Germinal center (tissue), 1 donor: ENCODE measurements around the gene TRIM13.

Source experiments
- DNase-seq: peaks from one replicate; pipeline ENCODE4 v3.0.0; 2012; ENCODE audit warnings: mixed read lengths, low spot score

Gene TRIM13

GRCh38 chr13:49996161-49996915, 504 bp upstream of the TRIM13 start:
- peak; percentile 91 for DNase-seq

- DNase-seq: no peak
Measured at GRCh38 chr13:49997955-49998354, 1.1 kb downstream of the TRIM13 start.

GRCh38 chr13:49998714-49999624, 2.1 kb downstream of the TRIM13 start:
- no peak for DNase-seq

GRCh38 chr13:50001287-50001686, 4.4 kb downstream of the TRIM13 start:
- no peak for DNase-seq

- DNase-seq: no peak
Measured at GRCh38 chr13:50006426-50007135, 9.7 kb downstream of the TRIM13 start.

GRCh38 chr13:50011461-50011860, 14.6 kb downstream of the TRIM13 start:
- no peak for DNase-seq

GRCh38 chr13:50012396-50013169, 15.7 kb downstream of the TRIM13 start:
- no peak for DNase-seq

- DNase-seq: no peak
Measured at GRCh38 chr13:50014386-50014785, 17.5 kb downstream of the TRIM13 start.

GRCh38 chr13:50015258-50015657, 18.4 kb downstream of the TRIM13 start, which contains the start of gene KCNRG:
Gene KCNRG (plus strand): TSS chr13:50015444. CDS start chr13:50015494, 50 bp downstream.
- no peak for DNase-seq

GRCh38 chr13:50015750-50016149, 18.9 kb downstream of the TRIM13 start:
- no peak for DNase-seq

GRCh38 chr13:50016444-50016843, 19.6 kb downstream of the TRIM13 start:
- DNase-seq: no peak

GRCh38 chr13:50017819-50018218, 21.0 kb downstream of the TRIM13 start:
- DNase-seq: no peak

- no peak for DNase-seq
Measured at GRCh38 chr13:50025436-50025835, 28.6 kb downstream of the TRIM13 start.

- DNase-seq: peak; percentile 11
Measured at GRCh38 chr13:50026788-50027473, 30.1 kb downstream of the TRIM13 start.

- DNase-seq: no peak
Measured at GRCh38 chr13:50030315-50030714, 33.5 kb downstream of the TRIM13 start.

- no peak for DNase-seq
Measured at GRCh38 chr13:50033725-50034124, 36.9 kb downstream of the TRIM13 start.

GRCh38 chr13:50037788-50038187, 40.9 kb downstream of the TRIM13 start:
- DNase-seq: no peak

GRCh38 chr13:50038266-50038665, 41.4 kb downstream of the TRIM13 start:
- no peak for DNase-seq

- no peak for DNase-seq
Measured at GRCh38 chr13:50052478-50052877, 55.6 kb downstream of the TRIM13 start.

GRCh38 chr13:50053844-50054243, 57.0 kb downstream of the TRIM13 start:
- no peak for DNase-seq

GRCh38 chr13:50055454-50055853, 58.6 kb downstream of the TRIM13 start:
- no peak for DNase-seq
